PC-3 (cell line): ENCODE measurements around the gene ZNF507. TPM values are rescaled to one million over a fixed set of nuclear protein-coding genes. Genes with fewer than 3 reads are reported as not detected.
"Not testable (repeated sequence)": the region's sequence is repeated elsewhere in the genome, so short reads cannot be mapped to it uniquely, and the experiment has no call there.

Source experiments
- ATAC-seq: fragments of 200-7000 bp; cut with Tn5 transposase; 2 replicates; pipeline ENCODE4 v1.9.1; 2020; ENCODE audit warnings: mild to moderate bottlenecking, moderate library complexity
- BruUV-seq: library from RNA; stranded (reverse); fragments of 400-500 nt; replicated peaks from 2 replicates; lab custom pipeline; 2021; lab: Mats Ljungman, UMichigan
- CTCF ChIA-PET: fragments of 300-600 bp; sonication (Branson Sonifier 250); formaldehyde crosslinking; loops from one replicate; lab custom pipeline; 2022; ENCODE audit warnings: antibody characterized with exemption; lab: Charles Lee
- POLR2A ChIA-PET: fragments of 300-600 bp; sonication (Branson Sonifier 250); formaldehyde crosslinking; loops from one replicate; lab custom pipeline; 2022; ENCODE audit warnings: antibody characterized with exemption; ENCODE audit not compliant: unreplicated experiment; lab: Charles Lee
- DNase-seq: peaks from one replicate; pipeline ENCODE4 v3.0.0-alpha.2; 2015
- H2AFZ ChIP-seq: fragments of 300-600 bp; sonication (generic); 2 replicates; pipeline ENCODE4 v1.6.0; 2016; ENCODE audit warnings: antibody characterized with exemption, low read length
- H3F3A ChIP-seq: fragments of 300-600 bp; sonication (generic); one replicate; pipeline ENCODE4 v1.6.0; 2017; ENCODE audit warnings: antibody characterized with exemption, low read length, control low read depth, mild to moderate bottlenecking; ENCODE audit not compliant: unreplicated experiment
- H3K27ac ChIP-seq: fragments of 300-600 bp; sonication (generic); 2 replicates; pipeline ENCODE4 v1.5.1; 2016; ENCODE audit warnings: mild to moderate bottlenecking, low read length
- H3K27me3 ChIP-seq: fragments of 300-600 bp; sonication (generic); 2 replicates; pipeline ENCODE4 v1.6.1; 2016; ENCODE audit warnings: low read length, mixed read lengths
- H3K36me3 ChIP-seq: fragments of 300-600 bp; sonication (generic); 2 replicates; pipeline ENCODE4 v1.6.1; 2016; ENCODE audit warnings: low read depth, mixed run types, low read length, mixed read lengths
- H3K4me1 ChIP-seq: fragments of 300-600 bp; sonication (generic); 2 replicates; pipeline ENCODE4 v1.5.1; 2016; ENCODE audit warnings: low read length; ENCODE audit not compliant: insufficient read depth
- H3K4me2 ChIP-seq: fragments of 300-600 bp; sonication (generic); 2 replicates; pipeline ENCODE4 v1.6.0; 2016; ENCODE audit warnings: low read length
- H3K4me3 ChIP-seq: fragments of 300-600 bp; sonication (generic); 2 replicates; pipeline ENCODE4 v1.5.1; 2016; ENCODE audit warnings: mild to moderate bottlenecking, low read length, mixed read lengths
- H3K79me2 ChIP-seq: fragments of 300-600 bp; sonication (generic); 2 replicates; pipeline ENCODE4 v1.6.1; 2017; ENCODE audit warnings: low read length, mixed read lengths
- H3K9ac ChIP-seq: fragments of 300-600 bp; sonication (generic); 2 replicates; pipeline ENCODE4 v1.6.0; 2016; ENCODE audit warnings: mild to moderate bottlenecking, low read length
- H3K9me2 ChIP-seq: fragments of 300-600 bp; sonication (generic); replicated peaks from 2 replicates; pipeline ENCODE4 v1.6.1; 2016; ENCODE audit warnings: mixed run types, low read length, mixed read lengths
- H3K9me3 ChIP-seq: fragments of 300-600 bp; sonication (generic); 2 replicates; pipeline ENCODE4 v1.6.1; 2016; ENCODE audit warnings: low read length, mixed read lengths
- H4K20me1 ChIP-seq: fragments of 300-600 bp; sonication (generic); 2 replicates; pipeline ENCODE4 v1.6.1; 2016; ENCODE audit warnings: low read length, mixed read lengths
- EZH2 ChIP-seq: fragments of 300-600 bp; sonication (generic); IDR thresholded peaks from one replicate; pipeline ENCODE4 v1.6.1; 2017; ENCODE audit warnings: antibody characterized with exemption, mild to moderate bottlenecking, low read length; ENCODE audit not compliant: unreplicated experiment
- EZH2phosphoT487 ChIP-seq: fragments of 300-600 bp; sonication (generic); IDR thresholded peaks from 2 replicates; pipeline ENCODE4 v1.6.1; 2018; ENCODE audit warnings: mild to moderate bottlenecking, antibody characterized with exemption, low read length, borderline replicate concordance
- intact Hi-C: fragments of 100-400 bp; cut with micrococcal nuclease; formaldehyde crosslinking; loops from 2 replicates; pipeline ENCODE4 v1.9.0; 2023
- total RNA-seq: library from RNA; depleted of rRNA; stranded (reverse); fragments of >200 nt; gene quantifications from 2 replicates; pipeline ENCODE4 v1.2.3, GENCODE V29; 2014
- TF ChIP-seq, protein P1 (sequence below): fragments of 300-600 bp; sonication (generic); conservative IDR thresholded peaks from 2 replicates; pipeline ENCODE4 v1.5.1; 2017; ENCODE audit warnings: antibody characterized with exemption, low read depth, mild to moderate bottlenecking, low read length

The ZNF507 gene
- total RNA-seq, 1 experiment from 2014 or later: 4.9 TPM

DNA sequence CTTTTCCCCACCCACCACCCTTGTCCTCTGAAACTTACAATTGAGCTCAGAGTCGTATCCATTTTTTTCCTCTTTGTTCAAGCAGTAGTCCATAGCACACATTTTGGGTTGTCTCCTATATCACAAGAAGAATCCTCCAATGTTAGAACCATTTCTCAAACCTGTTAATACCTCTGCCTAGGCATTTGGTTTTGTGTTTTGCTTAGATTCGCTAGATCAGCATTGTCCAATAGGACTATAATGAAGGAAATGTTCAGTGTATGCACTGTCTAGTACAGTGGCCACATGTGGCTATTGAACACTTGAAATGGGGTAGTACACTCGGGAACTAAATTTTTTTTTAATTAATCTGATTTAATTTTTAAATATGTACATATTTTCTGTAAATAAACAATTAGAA, 72.7 kb downstream of the ZNF507 start:
- intact Hi-C loops: no loop called here
- no peak overlapping the region for H3K4me2 ChIP-seq
- H3F3A ChIP-seq: no peaks in the 10 kb centered on the region
- CTCF ChIA-PET: no interaction called here
- no peak overlapping the region for H3K9ac ChIP-seq
- no peaks in the 10 kb centered on the region for H3K79me2 ChIP-seq
- H3K4me1 ChIP-seq: no peaks in the 10 kb centered on the region
- POLR2A ChIA-PET: no interaction called here
- H2AFZ ChIP-seq: no peak overlapping the region
- H4K20me1 ChIP-seq: no peaks in the 10 kb centered on the region
- no peaks in the 10 kb centered on the region for H3K9me3 ChIP-seq
- H3K27ac ChIP-seq: no peak overlapping the region
- ATAC-seq (no peak), DNase-seq (no peak)
- no peak overlapping the region for H3K4me3 ChIP-seq
- H3K9me2 ChIP-seq: no peaks in the 10 kb centered on the region
- no peaks in the 10 kb centered on the region for H3K27me3 ChIP-seq
- TF ChIP-seq EZH2phosphoT487: no peak
- TF ChIP-seq, protein P1, sequence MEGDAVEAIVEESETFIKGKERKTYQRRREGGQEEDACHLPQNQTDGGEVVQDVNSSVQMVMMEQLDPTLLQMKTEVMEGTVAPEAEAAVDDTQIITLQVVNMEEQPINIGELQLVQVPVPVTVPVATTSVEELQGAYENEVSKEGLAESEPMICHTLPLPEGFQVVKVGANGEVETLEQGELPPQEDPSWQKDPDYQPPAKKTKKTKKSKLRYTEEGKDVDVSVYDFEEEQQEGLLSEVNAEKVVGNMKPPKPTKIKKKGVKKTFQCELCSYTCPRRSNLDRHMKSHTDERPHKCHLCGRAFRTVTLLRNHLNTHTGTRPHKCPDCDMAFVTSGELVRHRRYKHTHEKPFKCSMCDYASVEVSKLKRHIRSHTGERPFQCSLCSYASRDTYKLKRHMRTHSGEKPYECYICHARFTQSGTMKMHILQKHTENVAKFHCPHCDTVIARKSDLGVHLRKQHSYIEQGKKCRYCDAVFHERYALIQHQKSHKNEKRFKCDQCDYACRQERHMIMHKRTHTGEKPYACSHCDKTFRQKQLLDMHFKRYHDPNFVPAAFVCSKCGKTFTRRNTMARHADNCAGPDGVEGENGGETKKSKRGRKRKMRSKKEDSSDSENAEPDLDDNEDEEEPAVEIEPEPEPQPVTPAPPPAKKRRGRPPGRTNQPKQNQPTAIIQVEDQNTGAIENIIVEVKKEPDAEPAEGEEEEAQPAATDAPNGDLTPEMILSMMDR: no peak
- no peak for TF ChIP-seq EZH2
- H3K36me3 ChIP-seq: no peaks in the 10 kb centered on the region
- no TSS peak for BruUV-seq

DNA sequence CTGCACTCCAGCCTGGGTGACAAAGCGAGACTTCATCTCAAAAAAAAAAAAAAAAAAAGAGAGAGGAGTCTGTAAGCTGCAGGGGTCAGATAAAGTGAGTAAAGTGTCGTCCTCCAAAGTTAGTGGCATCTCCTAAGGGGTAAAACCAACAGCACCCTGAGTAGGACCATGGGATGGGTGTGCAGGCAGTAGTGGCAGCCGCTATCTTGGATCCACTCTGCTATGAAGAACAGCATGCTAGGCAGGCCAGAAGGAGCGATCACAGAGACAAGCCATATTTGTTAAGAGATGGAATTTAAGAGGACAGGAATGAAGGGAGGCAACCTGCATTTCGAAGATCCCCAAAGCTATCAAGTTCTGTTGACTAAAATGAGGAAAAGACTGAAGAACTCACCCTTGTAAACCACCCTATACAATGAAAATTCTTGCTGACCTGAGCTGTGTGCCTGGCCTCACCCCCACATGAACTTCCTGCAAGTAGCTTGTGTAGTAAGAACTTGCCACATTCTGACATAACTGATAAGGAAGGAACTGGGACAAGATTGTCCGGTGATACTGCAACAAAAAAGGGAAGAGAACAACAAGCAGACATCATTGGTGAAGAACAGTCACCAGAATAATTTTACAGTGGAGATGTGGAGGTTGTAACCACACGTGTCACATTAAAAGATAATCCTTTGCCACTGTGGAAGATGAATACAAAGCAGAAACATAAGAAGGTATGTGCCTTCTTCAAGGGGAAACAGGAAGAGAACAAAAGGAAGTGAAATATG, 76.4 kb downstream of the ZNF507 start:
- intact Hi-C loops: no loop called here
- POLR2A ChIA-PET: no interaction called here
- Histone ChIP-seq H3K4me2 (no peak overlapping the region), H2AFZ (no peak overlapping the region), H4K20me1 (no peaks in the 10 kb centered on the region), H3K27me3 (no peaks in the 10 kb centered on the region), H3K79me2 (no peaks in the 10 kb centered on the region), H3K36me3 (no peaks in the 10 kb centered on the region), H3K9ac (no peak overlapping the region), H3K4me1 (no peaks in the 10 kb centered on the region), H3K9me3 (no peaks in the 10 kb centered on the region), H3K27ac (no peak overlapping the region), H3K9me2 (no peaks in the 10 kb centered on the region), H3F3A (no peaks in the 10 kb centered on the region), H3K4me3 (no peak overlapping the region)
- DNase-seq: no peak
- no TSS peak for BruUV-seq
- TF ChIP-seq, protein P1: no peak
- TF ChIP-seq EZH2 (no peak), EZH2phosphoT487 (no peak)
- CTCF ChIA-PET: no interaction called here
- ATAC-seq: no peak

DNA sequence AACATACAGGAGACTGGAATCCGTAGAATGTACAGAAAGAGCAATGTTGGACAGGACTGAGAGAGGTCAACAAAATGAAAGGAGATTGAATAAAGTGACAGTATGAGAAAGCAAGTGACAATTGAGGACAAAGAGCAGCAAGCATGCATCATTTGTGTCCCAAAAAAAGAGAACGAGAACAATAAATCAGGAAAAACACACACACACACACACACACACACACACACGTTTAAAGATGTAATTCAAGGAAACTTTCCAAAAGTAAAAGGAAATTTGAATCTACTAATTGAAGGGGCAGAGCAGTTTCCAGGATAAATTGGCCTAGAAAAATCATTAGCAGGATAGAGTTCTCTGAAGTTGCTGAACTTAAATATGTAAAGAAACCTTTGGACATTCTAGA, 77.0 kb downstream of the ZNF507 start:
- H3K9me2 ChIP-seq: no peaks in the 10 kb centered on the region

DNA sequence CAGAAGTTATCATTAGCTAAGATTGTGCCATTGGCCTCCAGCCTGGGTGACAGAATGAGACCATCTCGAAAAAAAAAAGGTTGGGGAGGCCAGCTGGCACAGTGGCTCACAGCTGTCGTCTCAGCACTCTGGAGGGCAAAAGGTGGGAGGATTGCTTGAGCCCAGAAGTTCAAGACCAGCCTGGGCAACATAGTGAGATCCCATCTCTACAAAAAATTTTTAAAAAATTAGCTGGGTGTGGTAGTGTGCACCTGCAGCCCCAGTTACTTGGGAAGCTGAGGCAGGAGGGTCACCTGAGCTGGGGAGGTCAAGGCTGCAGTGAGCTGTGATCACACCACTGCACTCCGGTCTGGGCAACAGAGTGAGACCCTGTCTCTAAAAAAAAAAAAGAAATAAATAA, 78.5 kb downstream of the ZNF507 start:
- H3F3A ChIP-seq, H3K79me2 ChIP-seq, H4K20me1 ChIP-seq, H3K9me3 ChIP-seq, H3K4me2 ChIP-seq, intact Hi-C loops, BruUV-seq, H3K27me3 ChIP-seq, POLR2A ChIA-PET, H3K9me2 ChIP-seq, H2AFZ ChIP-seq, H3K27ac ChIP-seq, H3K4me1 ChIP-seq, H3K4me3 ChIP-seq, ATAC-seq, H3K36me3 ChIP-seq, H3K9ac ChIP-seq, CTCF ChIA-PET, DNase-seq: not testable (repeated sequence)

More for the DNA sequence above, 77.0 kb downstream of the ZNF507 start:
- H3K36me3 ChIP-seq: no peaks in the 10 kb centered on the region
- no peaks in the 10 kb centered on the region for H3F3A ChIP-seq
- BruUV-seq: no TSS peak
- no peaks in the 10 kb centered on the region for H3K27me3 ChIP-seq
- no peak overlapping the region for H2AFZ ChIP-seq
- intact Hi-C loops: no loop called here
- H3K79me2 ChIP-seq: no peaks in the 10 kb centered on the region
- H3K4me1 ChIP-seq: no peaks in the 10 kb centered on the region
- DNase-seq: no peak
- no peak overlapping the region for H3K9ac ChIP-seq
- POLR2A ChIA-PET: no interaction called here
- CTCF ChIA-PET: no interaction called here
- no peak for ATAC-seq
- H4K20me1 ChIP-seq: no peaks in the 10 kb centered on the region
- no peak overlapping the region for H3K4me3 ChIP-seq
- H3K4me2 ChIP-seq: no peak overlapping the region
- H3K27ac ChIP-seq: no peak overlapping the region
- no peaks in the 10 kb centered on the region for H3K9me3 ChIP-seq
- TF ChIP-seq EZH2: no peak
- TF ChIP-seq, protein P1: no peak
- TF ChIP-seq EZH2phosphoT487: no peak
